ENCODE results near the gene EIF4B.
"Not testable (repeated sequence)": the region's sequence is repeated elsewhere in the genome, so short reads cannot be mapped to it uniquely, and the experiment has no call there.

EIF4B gene

GRCh38 chr12:52993558-52993869, 12.7 kb upstream of the EIF4B start:
- DNase-seq: peak; percentile 51

GRCh38 chr12:53004178-53004577, 2.1 kb upstream of the EIF4B start:
- peak; percentile 10 for DNase-seq

- no peak for DNase-seq
Measured at GRCh38 chr12:53004582-53004981, 1.7 kb upstream of the EIF4B start.

GRCh38 chr12:53005215-53005985, 856 bp upstream of the EIF4B start:
- peak; percentile 8 for DNase-seq

- peak; percentile 71 for DNase-seq
Measured at GRCh38 chr12:53006810-53007309, 604 bp downstream of the EIF4B start.

GRCh38 chr12:53007343-53007742, 1.1 kb downstream of the EIF4B start:
- DNase-seq: no peak

GRCh38 chr12:53008760-53009159, 2.5 kb downstream of the EIF4B start:
- DNase-seq: not testable (repeated sequence)

- no peak for DNase-seq
Measured at GRCh38 chr12:53010955-53011354, 4.7 kb downstream of the EIF4B start.

- no peak for DNase-seq
Measured at GRCh38 chr12:53011889-53012288, 5.6 kb downstream of the EIF4B start.

GRCh38 chr12:53012928-53013327, 6.7 kb downstream of the EIF4B start:
- DNase-seq: no peak

GRCh38 chr12:53014709-53015108, 8.5 kb downstream of the EIF4B start:
- DNase-seq: no peak

GRCh38 chr12:53025250-53025649, 19.0 kb downstream of the EIF4B start:
- DNase-seq: no peak

- DNase-seq: not testable (repeated sequence)
Measured at GRCh38 chr12:53027014-53027413, 20.8 kb downstream of the EIF4B start.

- no peak for DNase-seq
Measured at GRCh38 chr12:53031616-53032015, 25.4 kb downstream of the EIF4B start.

GRCh38 chr12:53033832-53034231, 27.6 kb downstream of the EIF4B start:
- not testable (repeated sequence) for DNase-seq

- DNase-seq: no peak
Measured at GRCh38 chr12:53034459-53034858, 28.2 kb downstream of the EIF4B start.

GRCh38 chr12:53036802-53037201, 30.5 kb downstream of the EIF4B start:
- no peak for DNase-seq

- DNase-seq: no peak
Measured at GRCh38 chr12:53039851-53040250, 33.6 kb downstream of the EIF4B start.

GRCh38 chr12:53042607-53043454, 36.6 kb downstream of the EIF4B start:
- no peak for DNase-seq

- DNase-seq: no peak
Measured at GRCh38 chr12:53044052-53044581, 37.9 kb downstream of the EIF4B start.

GRCh38 chr12:53044896-53045695, 38.8 kb downstream of the EIF4B start:
- no peak for DNase-seq

GRCh38 chr12:53045696-53046045, 39.4 kb downstream of the EIF4B start:
- DNase-seq: no peak

GRCh38 chr12:53046655-53047220, 40.5 kb downstream of the EIF4B start:
- peak; percentile 78 for DNase-seq

All from kidney glomerular epithelial cell (primary cell).